HG02763 (cell line): ENCODE measurements around the gene CCDC9B.

Experiments
- ATAC-seq: cut with Tn5 transposase; IDR thresholded peaks from one replicate; pipeline ENCODE4 v1.9.1; 2021; ENCODE audit warnings: mild to moderate bottlenecking, moderate library complexity; ENCODE audit not compliant: unreplicated experiment

Gene CCDC9B

DNA sequence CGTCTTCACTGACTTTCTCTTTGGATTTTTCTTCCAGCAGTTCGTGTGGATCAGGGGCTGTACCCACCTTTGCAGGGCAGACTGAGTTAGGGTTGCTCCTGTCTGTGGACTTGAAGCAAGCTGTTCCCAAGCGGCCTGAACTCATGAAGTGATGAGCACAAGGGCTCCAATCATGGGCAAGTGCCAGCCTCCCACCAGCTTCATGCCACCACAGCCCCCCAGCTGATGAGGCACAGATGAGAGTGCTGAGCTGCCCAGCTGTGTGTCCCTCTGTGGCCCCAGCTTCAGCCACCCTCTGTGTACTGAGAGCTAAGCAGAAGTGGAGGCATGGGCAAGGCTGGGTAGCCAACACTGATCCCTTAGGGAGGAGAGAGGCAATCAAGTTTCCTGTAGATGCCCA lies 29.7 kb downstream of the CCDC9B start:
- ATAC-seq = no peak

DNA sequence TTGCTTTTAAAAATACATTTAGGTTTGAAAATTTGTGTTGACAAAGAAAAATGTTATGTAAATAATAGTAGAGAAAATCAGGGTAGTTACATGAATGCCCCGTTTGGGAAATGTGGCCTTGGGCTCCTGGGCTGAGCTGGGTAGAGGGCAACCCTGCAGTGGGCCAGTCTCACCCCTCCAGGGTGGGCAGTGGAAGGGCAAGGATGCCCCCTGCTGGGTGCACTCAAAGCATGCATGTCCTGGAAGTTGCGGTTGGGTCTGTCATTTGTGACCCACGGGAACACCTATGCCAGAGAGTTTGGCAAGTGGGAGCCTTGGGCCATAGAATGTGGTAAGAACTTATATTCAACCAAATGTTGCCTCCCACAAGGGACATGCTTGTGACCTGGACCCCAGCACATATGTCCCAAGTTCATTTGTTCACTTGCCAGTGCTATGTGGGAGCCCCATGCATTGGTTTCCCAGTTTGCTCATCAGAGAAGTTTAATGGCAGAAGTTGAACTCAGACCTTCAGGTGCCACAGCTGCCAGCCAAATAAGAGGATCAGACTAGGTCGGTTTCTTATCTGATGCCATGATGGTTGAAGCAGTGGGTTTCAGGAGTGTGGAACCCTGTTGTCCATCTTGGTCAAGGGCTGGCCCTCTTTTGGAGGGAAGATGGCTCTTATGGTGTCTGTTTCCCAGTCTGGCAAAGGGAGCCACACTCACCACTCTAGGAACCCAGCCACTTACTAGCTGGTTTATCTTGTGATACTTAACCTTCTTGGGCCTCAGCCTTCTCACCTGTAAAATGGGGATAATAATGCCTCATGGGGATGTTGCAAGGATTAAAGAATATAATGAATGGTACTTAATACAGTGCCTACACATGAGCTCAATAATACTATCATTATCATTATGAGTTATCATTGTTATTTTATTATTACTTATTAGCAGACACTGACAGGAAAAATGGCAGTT lies 30.5 kb downstream of the CCDC9B start:
- no peak for ATAC-seq

DNA sequence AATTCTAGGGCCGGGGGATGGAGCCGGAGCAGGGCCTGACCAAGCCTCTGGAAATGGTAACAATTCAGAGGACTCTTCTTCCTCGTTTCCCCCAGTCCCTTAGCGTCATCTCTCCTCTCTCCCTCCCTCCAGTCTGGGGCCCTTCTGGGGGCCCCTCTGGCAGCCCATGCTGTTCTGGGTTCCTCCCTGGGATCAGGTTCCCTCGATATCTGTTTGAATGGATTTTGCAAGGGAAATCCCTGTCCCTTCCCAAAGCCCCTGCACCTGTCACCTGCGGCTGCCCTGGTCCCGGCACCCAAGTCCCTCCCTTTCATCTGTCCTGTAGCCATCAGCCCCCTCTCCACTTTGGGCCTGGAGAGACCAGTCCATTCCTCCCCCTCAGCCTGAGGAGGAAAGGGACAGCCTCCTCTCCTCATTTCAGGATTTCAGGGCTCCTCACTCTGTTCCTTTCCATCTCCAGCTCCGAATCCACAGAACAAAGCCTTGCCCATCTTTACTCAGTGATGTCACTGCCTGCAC lies 31.3 kb downstream of the CCDC9B start:
- ATAC-seq = no peak

DNA sequence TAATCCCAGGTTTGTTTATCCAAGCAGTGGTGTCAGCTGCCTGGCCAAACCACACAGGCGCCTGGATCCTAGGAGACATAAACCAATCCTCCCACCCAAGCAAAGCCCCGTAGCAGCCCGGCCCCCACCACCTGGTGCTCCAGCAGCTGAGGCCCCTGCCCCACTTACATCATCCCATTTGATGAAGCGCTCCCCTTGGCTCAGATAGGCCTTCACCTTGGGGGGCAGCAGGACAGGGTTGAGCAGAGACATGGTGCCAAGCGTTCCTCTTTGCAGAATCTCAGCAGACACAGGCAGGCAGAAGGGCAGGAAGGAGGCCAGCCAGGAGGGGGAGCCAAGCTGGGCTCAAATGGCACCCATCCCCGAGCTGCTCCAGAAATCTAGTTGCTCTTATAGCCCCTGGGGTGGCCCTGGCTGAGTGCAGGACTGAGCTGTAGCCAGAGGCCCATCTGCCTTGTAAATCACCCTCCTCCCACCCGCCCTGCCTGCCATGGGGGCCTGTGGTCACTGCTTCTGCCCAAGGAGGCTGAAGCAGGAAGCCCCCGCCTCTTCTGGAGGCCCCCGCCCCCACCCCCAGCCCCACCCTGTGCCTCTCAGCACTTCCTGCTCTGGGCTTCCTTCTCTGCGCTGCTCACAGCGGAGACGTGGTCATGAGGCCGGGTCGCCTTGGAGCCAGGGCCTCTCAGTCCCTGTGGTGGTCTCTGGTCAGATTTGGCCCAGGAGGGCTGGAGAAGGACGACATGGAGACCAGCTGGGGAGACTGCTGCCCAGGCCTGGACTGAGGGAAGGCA lies 33.1 kb downstream of the CCDC9B start, which contains the start of gene PLCB2:
TSS of gene PLCB2 (minus strand) at position 515 of the 791 bp plus-strand sequence. CDS start at position 252, 263 bp downstream.
- ATAC-seq = peak; percentile 63

DNA sequence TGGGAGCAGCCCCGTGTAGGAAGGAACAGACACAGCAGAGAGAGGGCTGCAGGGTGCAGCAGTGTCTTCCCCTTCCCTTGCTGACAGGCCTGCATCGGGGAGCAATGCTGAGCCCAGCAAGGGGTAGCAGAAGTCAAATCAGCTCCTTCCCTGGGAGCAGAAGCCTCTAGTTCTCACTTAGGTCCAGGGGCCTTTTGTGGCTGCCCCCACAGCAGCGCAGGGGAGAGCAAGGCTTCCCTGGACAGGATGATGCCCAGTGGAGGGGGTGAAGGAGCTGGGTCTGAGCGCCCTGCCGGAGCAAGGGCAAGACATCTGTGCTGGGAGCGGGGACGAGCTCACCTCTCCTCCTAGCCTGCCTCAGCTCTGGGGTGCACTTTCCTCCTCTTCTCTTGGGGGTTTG lies 33.8 kb downstream of the CCDC9B start:
- no peak for ATAC-seq

DNA sequence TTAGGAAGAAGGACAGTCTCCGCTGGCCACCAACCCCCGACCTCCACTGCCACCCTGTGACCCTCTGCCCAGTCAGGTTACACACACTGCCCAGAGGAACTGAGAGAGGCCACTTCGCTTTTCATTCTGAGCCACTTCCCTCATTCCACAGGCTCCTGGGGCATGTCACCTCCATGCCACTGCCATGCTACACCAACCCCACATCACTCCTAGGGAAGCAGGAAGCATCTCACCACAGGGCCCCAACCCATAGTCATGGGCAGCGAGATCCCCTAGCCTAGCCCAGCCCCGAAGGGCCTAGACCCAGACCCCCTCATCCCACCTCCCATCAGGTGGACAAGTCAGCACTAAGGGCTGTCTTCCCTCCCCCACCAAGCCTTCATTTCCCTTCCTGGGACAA lies 34.4 kb downstream of the CCDC9B start:
- no peak for ATAC-seq

DNA sequence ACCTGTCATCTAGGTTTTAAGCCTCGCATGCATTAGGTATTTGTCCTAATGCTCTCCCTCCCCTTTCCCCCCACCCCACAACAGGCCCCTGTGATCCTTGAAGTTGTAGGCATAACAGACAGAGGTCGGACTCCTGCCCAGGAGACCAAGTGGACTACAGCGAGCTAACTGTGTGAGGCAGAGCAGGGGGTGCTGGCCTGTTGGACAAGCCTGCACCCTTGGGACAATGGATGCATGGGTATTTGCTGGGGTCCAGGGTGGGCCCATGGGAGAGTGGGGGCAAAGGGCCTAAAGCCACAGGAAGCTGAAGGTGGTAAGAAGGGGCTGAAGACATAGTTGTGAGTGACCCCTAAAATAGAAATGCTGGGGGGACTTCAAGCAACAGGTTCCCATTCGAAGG lies 35.5 kb downstream of the CCDC9B start:
- no peak for ATAC-seq

DNA sequence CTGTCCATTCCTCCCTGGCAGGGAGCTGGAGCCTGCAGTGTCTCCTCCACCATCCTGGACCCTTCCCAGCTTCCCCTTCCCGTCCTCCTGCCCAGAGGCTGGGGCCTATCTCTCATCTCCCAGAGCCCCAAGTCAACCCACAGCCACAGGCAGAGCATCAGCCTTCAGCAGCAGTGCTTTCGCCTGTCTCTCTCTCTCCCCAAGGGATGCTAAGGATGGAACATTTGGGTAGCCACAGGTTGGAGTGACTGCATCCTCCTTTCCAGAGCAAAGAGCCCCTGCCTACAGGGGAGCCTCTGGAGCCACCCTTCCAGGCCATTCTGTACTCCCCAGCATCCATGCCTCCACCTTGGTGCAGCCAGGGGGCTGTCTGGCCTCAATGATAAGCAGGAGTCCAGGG lies 37.2 kb downstream of the CCDC9B start:
- ATAC-seq = no peak

DNA sequence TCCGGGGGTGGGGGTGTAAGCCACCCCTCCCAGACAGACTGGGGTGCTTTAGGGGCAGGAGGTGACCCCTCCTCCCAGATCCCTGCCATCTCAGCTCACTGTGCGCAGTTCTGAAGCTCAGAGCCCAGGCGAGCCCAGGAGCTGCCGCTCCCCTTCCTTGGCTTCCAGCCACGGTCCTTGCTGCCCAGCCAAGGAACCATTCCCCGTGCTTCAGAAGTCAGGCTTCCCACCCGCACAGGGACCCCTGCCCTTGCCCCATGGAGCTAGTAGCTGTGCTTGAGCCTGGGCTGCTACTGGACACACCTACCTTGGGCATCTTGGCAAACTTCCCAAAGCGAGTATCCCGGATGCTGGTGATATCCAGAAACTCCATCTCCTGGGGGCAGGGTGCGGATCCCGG lies 37.8 kb downstream of the CCDC9B start:
- no peak for ATAC-seq

DNA sequence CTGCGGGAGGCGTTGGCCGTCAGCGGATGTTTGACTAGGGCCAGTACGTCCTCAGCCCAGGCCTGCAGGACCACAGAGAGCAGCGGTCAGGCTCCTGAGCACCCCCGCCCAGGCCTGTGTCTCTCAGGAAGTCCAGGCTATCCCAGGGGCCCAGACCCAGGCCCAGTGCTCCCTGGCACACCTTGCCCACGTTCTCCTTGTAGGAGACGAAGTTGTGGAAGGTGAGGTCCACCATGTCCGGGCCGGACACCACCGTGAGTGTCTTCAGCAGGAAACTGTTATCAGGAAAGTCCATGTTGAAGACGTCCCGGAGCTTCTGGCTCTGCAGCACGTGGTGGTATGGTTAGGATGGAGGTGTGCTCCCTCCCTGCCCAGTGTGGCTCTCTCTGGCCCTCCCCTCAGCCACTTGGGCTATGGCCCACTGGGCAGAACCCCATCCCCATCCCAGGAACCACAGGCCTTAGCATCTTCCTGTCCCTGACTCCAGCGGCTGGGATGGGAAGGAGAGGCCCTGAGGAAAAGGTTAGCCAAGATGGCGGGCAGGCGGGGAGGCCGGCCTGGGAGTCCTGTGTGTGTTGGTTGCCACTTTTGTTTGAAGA lies 38.4 kb downstream of the CCDC9B start:
- ATAC-seq = no peak

DNA sequence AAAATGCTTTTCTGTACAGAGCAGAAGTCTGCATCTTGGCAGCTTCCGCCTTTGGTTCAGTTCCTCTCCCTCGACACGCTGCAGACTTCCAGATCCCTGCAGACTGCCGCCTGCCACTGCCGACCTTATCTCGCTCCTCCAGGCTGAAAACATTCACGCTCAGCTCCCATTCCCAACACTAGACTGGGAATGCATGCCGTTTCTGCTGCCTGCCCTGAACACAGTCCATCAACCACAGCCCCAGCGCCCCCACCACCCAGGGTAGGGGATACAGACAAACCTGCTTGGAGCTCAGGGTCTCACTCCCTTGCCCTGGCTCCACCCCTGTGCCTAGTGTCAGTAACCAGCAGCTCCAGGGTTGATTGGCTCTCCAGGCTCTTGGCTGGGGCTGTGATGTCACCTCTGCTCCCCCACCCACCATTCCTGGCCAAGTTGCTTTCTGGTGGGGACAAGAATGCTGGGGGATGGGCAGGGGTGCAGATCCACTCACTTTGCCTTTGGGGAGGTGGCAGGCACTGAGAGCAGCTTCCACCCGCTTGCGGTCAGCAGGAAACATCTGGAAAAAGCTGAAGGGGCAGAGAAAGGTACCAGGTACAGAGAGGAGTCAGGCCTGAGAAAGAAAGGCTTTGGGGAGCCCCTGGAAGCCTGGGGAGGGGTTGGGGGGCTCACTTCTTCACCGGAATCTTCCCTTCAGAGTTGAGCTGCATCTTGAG lies 39.1 kb downstream of the CCDC9B start:
- ATAC-seq = no peak

DNA sequence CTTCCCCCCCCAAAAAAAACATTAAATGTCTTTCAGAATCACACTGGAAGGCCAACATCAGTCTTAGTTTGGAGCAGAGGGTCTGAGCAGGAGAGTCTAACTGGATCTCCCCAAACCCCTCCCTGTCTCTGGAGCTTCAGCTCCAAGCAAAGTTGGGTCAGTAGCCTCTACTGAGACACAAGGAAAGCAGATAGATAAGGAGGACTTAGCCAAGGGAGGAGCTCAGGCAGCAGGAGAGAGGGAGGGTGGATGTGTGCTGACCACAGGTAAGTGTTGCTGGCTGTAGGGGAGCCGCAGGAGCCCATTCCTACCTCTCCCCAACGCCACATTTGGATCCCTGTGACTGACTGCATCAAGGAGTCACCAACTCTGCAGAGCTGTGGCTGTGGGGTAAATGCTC lies 40.0 kb downstream of the CCDC9B start:
- no peak for ATAC-seq

DNA sequence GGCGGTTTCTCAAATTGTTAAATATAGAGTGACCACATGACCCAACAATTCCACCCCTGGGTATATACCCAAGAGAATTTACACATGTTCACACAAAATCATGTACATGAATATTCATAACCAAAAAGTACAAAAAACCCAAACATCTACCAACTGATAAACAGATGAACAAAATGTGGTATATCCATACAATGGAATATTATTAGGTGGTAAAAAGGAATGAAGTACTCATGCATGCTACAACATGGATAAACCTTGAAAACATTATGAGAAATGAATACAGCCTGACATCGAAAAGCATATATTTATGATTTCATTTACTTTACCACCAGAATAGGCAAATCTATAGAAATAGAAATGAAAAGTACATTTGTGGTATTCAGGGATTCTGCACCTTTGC lies 40.4 kb downstream of the CCDC9B start:
- ATAC-seq = no peak

DNA sequence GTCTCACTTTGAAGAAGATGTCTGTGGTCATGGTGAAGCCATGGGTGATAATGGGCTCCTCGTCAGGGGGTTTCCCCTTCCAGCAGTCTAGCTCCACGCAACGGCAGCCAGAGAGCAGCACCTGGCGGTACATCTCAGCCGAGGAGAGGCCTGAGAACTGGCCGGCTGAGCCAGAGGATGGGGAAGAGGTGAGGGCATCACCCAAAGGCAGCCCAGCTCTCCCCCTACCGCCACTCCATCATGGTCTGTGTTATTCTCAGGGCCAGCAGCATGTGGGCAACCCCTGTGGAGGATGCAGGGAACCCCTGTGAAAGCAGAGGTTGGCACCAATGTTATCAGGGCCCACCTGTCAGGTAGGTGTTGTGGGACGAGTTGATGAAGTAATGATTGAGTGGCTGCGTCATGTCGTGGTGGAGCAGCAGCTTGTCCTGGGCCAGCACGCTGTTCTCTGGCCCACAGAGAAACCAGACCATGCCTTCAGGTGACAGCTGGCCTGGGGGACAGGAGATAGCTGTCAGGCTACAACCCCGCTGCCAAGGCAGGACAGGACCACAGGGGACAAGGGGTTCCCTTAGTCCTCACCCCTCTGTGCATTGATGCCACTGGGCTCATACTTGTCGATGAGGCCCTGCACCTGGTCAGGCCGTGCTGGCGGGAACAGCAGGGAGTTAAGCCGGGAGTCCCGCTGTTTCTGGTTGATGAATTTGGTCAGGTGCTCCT lies 42.4 kb downstream of the CCDC9B start:
- ATAC-seq = no peak

DNA sequence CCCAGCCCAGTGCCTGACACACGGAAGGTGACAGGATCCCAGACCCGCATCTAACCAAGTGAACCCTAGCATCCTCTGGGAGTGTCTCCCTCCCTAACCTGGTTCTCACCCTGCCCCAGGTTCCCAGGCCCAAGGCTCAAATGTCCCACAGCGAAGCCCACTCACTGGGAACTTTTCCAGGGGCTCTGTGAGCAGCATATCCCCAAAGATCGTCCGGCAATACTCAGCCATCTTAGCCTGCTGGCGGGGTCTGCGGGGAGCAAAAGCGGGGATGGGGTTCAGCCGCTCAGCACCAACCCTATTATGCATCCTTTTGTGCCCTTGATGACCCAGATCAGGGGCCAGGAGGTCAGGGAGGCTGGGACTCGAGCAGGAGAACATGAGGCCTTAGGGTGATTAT lies 43.4 kb downstream of the CCDC9B start:
- no peak for ATAC-seq

DNA sequence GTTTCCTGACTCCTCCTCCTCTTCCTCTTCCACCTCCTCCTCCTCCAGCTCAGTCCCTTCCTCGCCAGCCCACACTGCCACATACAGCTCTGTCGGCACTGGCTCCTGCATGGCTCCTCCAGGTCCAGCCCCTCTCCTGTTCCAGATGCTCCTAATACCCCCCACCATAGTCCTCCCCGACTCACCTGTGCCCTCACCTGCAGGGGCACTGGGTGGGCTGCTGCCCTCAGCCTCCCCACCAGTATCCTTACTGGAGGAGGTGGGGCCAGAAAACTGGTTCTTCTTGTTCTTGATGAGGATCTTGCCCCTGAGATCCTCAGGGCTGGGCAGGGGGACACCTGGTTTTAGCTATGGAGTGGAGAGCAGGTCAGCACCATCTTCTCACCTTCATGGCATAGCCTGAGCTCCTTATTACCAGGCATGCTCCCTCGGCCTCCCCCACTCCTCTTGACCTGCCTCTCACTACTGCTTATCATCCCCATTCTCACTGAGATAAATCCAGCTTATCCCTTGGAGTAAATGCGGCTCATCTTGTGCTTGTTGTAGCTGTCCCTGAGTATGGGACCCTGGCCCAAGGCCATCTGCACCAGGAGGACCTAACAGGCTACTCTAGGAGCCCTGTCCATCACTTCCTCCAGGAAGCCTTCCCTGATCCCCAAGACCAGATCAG lies 44.0 kb downstream of the CCDC9B start:
- ATAC-seq = no peak

DNA sequence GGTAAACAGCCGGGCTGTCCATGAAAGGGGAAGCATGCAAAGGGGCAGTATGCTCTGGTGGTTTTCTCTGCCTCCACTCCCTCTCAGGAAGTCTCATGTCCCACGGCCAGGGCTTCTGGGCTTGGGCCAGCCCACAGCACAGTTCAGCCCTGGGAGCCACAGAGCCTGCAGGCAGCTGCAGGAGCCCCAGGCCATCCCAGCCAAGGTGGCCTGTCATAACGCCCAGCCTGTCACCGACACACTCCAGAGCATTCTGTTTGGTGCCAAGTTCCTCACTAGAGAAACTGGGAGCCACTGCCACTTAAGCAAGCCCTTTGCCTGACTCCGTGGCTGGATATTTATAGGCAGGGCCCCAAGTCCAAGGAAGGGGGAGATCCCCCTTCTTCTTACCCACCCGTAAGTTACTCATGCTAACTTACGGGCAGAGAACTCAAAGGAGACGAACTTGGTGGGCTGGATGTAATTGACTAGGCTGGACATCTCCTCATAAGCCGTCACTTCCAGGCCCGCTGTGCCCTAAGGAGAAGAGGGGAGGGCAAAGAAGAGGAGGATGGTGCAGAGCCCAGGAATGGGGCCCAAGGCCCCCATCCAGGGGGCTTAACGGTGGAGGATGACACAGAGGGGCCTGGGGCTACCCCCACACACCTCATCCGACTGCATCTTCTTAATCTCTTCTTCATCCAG lies 44.7 kb downstream of the CCDC9B start:
- ATAC-seq = no peak

DNA sequence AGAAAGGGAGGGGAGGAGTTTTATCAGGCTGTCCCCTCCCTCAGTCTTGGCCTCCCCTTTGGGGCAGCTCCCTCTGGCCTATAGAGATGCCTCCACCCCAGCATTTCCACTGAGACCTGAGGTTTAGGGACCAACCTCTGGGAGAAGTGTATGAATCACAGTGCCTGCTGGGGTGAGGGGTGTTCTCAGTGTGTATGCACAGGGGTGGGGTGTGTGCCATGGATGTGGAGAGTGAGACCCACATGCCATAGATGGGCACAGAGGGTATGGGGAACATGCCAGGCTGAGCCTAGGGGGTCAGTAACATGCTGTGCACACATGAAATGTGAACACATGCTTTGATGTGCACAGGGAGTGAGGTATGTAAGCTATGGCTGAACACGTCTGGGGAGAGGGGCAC lies 45.4 kb downstream of the CCDC9B start:
- ATAC-seq = no peak
